OCI-LY3 (cell line): ENCODE measurements around the gene XRCC5.

Experiments used
- H2AFZ ChIP-seq: fragments of 200-600, 300-600 bp; shearing (Covaris generic); 2 replicates; pipeline ENCODE4 v1.6.0; 2014; ENCODE audit warnings: antibody characterized with exemption, low read depth, low read length
- H3K27ac ChIP-seq: fragments of 200-600, 300-600 bp; sonication (generic); 2 replicates; pipeline ENCODE4 v1.5.1; 2014; ENCODE audit warnings: mild to moderate bottlenecking, low read length, moderate library complexity, mixed read lengths
- H3K27me3 ChIP-seq: fragments of 200-600, 300-600 bp; sonication (generic); 2 replicates; pipeline ENCODE4 v1.6.1; 2014; ENCODE audit warnings: low read depth, low read length, mixed read lengths
- H3K36me3 ChIP-seq: fragments of 200-600, 300-600 bp; sonication (generic); replicated peaks from 2 replicates; pipeline ENCODE3; 2014; ENCODE audit warnings: low read depth, low read length, mixed read lengths
- H3K4me1 ChIP-seq: fragments of 300-600, 200-600 bp; sonication (generic); 2 replicates; pipeline ENCODE4 v1.6.1; 2014; ENCODE audit warnings: low read length, mixed read lengths
- H3K4me2 ChIP-seq: fragments of 200-600, 300-600 bp; sonication (generic); 2 replicates; pipeline ENCODE4 v1.6.1; 2014; ENCODE audit warnings: low read length, mixed read lengths
- H3K4me3 ChIP-seq: fragments of 300-600, 200-600 bp; sonication (generic); 2 replicates; pipeline ENCODE4 v1.5.1; 2014; ENCODE audit warnings: antibody characterized with exemption, mild to moderate bottlenecking, low read length, moderate library complexity
- H3K79me2 ChIP-seq: fragments of 300-600, 200-600 bp; shearing (Covaris generic); 2 replicates; pipeline ENCODE4 v1.6.1; 2014; ENCODE audit warnings: mild to moderate bottlenecking, low read length, mixed read lengths
- H3K9ac ChIP-seq: fragments of 300-600, 200-600 bp; shearing (Covaris generic); 2 replicates; pipeline ENCODE4 v1.6.0; 2014; ENCODE audit warnings: mild to moderate bottlenecking, low read length, moderate library complexity
- H3K9me3 ChIP-seq: fragments of 200-600, 300-600 bp; shearing (Covaris generic); 2 replicates; pipeline ENCODE4 v1.6.1; 2014; ENCODE audit warnings: low read length, mixed read lengths; ENCODE audit not compliant: insufficient read depth
- H4K20me1 ChIP-seq: fragments of 200-600, 300-600 bp; sonication (generic); 2 replicates; pipeline ENCODE4 v1.6.1; 2016; ENCODE audit warnings: low read length, mixed read lengths; ENCODE audit not compliant: insufficient read depth
- EZH2phosphoT487 ChIP-seq: fragments of 200-600 bp; shearing (Covaris generic); IDR thresholded peaks from 2 replicates; pipeline ENCODE4 v1.6.1; 2018; ENCODE audit warnings: antibody characterized with exemption, mixed run types, low read depth
- TF ChIP-seq, protein P1 (sequence below): fragments of 200-600, 300-600 bp; sonication (generic); IDR thresholded peaks from 2 replicates; pipeline ENCODE4 v1.5.1; 2014; ENCODE audit warnings: antibody characterized with exemption, low read length, low read depth

The XRCC5 gene

DNA sequence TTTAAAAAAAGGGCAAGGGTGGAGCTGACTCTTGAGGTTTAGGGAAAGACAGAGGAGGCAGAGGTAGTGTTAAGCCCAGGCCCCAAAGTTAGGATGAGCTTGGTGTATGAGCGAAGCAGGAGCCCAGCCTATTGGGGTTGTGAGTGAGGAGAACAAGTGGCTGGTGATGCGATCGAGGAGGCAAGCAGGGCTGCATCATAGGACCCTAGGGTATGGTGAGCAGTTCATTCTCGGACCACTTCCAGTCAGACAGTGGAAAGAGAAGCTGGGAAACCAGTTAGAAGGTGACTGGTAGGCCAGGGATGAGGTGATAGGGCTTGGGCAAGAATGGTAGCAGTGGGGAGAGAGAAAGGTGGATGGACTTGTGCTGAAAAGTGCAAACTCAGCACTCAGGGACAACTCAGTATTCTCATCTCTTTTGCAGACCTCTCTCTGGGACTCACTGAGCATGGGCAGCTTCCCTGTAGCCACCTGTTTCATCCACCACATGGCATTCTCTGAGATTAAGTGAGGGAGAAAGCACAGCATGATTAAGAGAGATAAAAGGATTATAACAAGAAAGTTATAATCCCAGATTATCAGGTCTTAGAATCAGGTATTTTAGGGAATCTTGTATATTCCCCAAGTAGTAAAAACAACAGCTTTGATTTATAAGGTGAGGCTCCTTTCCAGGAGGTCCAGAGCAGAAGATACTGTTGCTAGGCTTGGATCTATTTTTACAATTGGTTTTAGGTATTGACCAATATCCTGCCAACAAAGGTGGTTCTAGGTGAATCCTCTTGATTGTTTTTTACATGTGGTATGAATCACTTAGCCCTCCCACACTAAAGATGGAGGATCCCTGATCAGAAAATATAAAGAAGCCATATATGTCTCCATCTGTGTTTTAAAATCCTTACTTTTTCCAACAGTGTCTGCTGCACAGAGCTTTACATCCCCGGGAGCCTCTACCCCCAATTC lies 38.3 kb downstream of the XRCC5 start:
- Histone ChIP-seq H3K27ac (no peak overlapping the region), H3K4me1 (peaks cover 11% of the 10 kb centered on the region), H3K79me2 (peaks cover 68% of the 10 kb centered on the region), H3K36me3 (peaks cover 65% of the 10 kb centered on the region), H3K9me3 (no peaks in the 10 kb centered on the region), H3K27me3 (no peaks in the 10 kb centered on the region), H3K4me2 (no peak overlapping the region), H4K20me1 (no peaks in the 10 kb centered on the region), H3K4me3 (no peak overlapping the region), H2AFZ (no peak overlapping the region), H3K9ac (no peak overlapping the region)
- no peak for TF ChIP-seq EZH2phosphoT487
- TF ChIP-seq, protein P1, sequence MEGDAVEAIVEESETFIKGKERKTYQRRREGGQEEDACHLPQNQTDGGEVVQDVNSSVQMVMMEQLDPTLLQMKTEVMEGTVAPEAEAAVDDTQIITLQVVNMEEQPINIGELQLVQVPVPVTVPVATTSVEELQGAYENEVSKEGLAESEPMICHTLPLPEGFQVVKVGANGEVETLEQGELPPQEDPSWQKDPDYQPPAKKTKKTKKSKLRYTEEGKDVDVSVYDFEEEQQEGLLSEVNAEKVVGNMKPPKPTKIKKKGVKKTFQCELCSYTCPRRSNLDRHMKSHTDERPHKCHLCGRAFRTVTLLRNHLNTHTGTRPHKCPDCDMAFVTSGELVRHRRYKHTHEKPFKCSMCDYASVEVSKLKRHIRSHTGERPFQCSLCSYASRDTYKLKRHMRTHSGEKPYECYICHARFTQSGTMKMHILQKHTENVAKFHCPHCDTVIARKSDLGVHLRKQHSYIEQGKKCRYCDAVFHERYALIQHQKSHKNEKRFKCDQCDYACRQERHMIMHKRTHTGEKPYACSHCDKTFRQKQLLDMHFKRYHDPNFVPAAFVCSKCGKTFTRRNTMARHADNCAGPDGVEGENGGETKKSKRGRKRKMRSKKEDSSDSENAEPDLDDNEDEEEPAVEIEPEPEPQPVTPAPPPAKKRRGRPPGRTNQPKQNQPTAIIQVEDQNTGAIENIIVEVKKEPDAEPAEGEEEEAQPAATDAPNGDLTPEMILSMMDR = no peak

DNA sequence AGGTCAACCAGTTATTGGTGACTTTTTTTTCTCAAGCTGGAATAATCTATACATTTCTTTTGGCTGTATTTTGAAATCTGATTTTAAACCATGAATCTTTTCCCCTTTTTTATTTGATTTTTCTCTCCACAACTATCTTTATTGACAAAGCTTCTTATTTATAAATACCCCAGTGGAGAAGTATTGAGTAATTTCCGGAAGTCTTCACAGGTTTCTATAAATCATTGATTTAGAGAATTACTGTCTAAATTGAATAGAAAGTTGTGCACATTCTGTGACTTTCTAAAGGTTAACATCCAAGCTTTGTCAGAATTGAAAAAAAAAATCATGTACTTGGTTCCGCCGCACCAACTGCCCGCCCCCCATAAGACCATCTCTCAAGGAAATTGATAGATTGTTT lies 39.8 kb downstream of the XRCC5 start:
- H2AFZ ChIP-seq = no peak overlapping the region
- H3K4me1 ChIP-seq = no peaks in the 10 kb centered on the region
- no peaks in the 10 kb centered on the region for H3K9me3 ChIP-seq
- H3K79me2 ChIP-seq = peaks cover 61% of the 10 kb centered on the region
- TF ChIP-seq, protein P1 = no peak
- no peak for TF ChIP-seq EZH2phosphoT487
- H3K4me2 ChIP-seq = no peak overlapping the region
- H3K4me3 ChIP-seq = no peak overlapping the region
- no peaks in the 10 kb centered on the region for H4K20me1 ChIP-seq
- H3K27ac ChIP-seq = no peak overlapping the region
- H3K27me3 ChIP-seq = no peaks in the 10 kb centered on the region
- H3K9ac ChIP-seq = no peak overlapping the region
- H3K36me3 ChIP-seq = peaks cover 69% of the 10 kb centered on the region

DNA sequence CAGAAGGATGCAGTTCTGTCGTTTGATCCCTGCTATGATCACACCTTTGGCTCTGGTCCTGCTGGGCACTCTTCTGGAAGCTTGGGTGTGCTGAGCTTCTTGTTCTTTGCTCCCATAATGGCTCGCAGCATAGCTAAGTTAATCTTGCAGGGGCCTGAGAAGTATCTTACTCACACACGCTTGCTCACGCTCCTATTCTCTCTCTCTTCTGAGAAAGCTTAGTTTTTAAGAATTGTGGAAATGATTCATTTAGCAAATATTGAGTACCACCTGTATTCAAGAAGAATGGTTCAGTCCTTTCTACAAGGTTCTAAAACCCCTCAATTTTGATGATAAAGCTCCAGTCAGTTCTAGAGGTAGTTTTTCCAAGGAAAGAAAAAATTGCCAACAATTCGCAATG lies 40.6 kb downstream of the XRCC5 start:
- H3K27ac ChIP-seq = no peak overlapping the region
- no peaks in the 10 kb centered on the region for H3K4me1 ChIP-seq
- TF ChIP-seq, protein P1 = no peak
- no peak for TF ChIP-seq EZH2phosphoT487
- H3K4me2 ChIP-seq = no peak overlapping the region
- H4K20me1 ChIP-seq = no peaks in the 10 kb centered on the region
- no peaks in the 10 kb centered on the region for H3K9me3 ChIP-seq
- no peak overlapping the region for H3K9ac ChIP-seq
- H3K79me2 ChIP-seq = peaks cover 58% of the 10 kb centered on the region
- H3K27me3 ChIP-seq = no peaks in the 10 kb centered on the region
- no peak overlapping the region for H2AFZ ChIP-seq
- H3K36me3 ChIP-seq = peaks cover 68% of the 10 kb centered on the region
- H3K4me3 ChIP-seq = no peak overlapping the region

DNA sequence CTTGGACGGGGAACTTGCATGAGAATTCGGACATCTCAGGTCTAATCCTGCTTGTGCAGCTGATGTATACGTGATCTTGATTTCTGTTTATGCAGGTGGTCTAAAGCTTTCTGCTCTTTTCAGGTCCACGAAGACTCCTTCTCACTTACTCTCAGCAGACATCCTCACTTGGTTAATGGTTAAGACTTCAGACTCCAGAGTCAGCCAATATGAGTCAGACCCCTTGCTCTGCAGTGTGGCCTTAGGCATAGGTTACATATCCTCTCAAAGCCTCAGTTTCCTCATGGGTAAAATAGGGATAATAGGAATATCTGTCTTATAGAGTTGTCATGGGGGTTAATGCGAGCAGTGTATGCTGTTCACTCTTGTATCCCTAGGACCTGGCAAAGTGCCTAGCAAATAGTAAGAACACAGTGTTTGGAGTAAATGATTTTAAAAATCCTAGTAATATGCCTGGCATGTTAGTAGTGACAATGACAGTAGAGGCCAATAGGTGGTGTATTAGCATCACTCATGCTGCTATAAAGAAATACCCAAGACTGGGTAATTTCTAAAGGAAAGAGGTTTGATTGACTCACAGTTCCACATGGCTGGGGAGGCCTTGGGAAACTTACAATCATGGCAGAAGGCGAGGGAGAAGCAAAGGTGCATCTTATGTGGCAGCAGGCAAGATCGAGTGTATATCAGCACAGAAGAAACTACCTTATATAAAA lies 42.3 kb downstream of the XRCC5 start:
- Histone ChIP-seq H3K36me3 (peaks cover 57% of the 10 kb centered on the region), H3K9ac (no peak overlapping the region), H3K4me3 (no peak overlapping the region), H4K20me1 (no peaks in the 10 kb centered on the region), H3K27me3 (no peaks in the 10 kb centered on the region), H3K4me2 (no peak overlapping the region), H3K27ac (no peak overlapping the region), H2AFZ (no peak overlapping the region), H3K4me1 (no peaks in the 10 kb centered on the region), H3K79me2 (peaks cover 45% of the 10 kb centered on the region), H3K9me3 (no peaks in the 10 kb centered on the region)
- TF ChIP-seq, protein P1 = peak; percentile 12; the same call in 1 of the 2 replicates
- TF ChIP-seq EZH2phosphoT487 = no peak
